A549 (cell line): ENCODE results near the gene ANKFN1. TPM values are rescaled to one million over a fixed set of nuclear protein-coding genes. Genes with fewer than 3 reads are reported as not detected.

Source experiments
- ATAC-seq, 2 experiments: fragments of 200-7000 bp in 1 of 2; fragments of >200 bp in 1 of 2; cut with Nextera tagmentation in 1 of 2; cut with Tn5 transposase in 1 of 2; 3 replicates each; pipeline versions ENCODE4 v1.8.0 to v1.9.1; 2018 to 2020; ENCODE audit warnings: mild to moderate bottlenecking in 1 of 2, moderate library complexity in 1 of 2
- CTCF ChIA-PET: fragments of 300-600 bp; sonication (Branson Sonifier 250); formaldehyde crosslinking; extraction: SDS; loops from one replicate; lab custom pipeline; 2021; ENCODE audit warnings: antibody characterized with exemption, inconsistent platforms; lab: Yijun Ruan, JAX
- POLR2A ChIA-PET: fragments of 350-600 bp; formaldehyde crosslinking; extraction: SDS; loops from one replicate; lab custom pipeline; 2021; ENCODE audit warnings: antibody characterized with exemption, inconsistent platforms; lab: Yijun Ruan, JAX
- DNase-seq, 2 experiments: peaks; one replicate each; pipeline versions ENCODE4 v3.0.0 to v3.0.0-alpha.2; 2011 to 2016; ENCODE audit warnings: low read depth in 1 of 2, low spot score in 1 of 2
- FAIRE-seq: peaks from 2 replicates; lab custom pipeline; 2011; peaks lifted over from hg19 to GRCh38; lab: Jason Lieb, UNC
- H3K27ac ChIP-seq, 2 experiments: fragments of >200 bp; sonication (Bioruptor Twin); formaldehyde crosslinking; 3 replicates each; pipeline ENCODE4 v1.5.1; 2016 to 2017
- H3K4me1 ChIP-seq: fragments of >200 bp; sonication (Bioruptor Twin); formaldehyde crosslinking; 3 replicates; pipeline ENCODE4 v1.6.1; 2016
- H3K4me2 ChIP-seq: fragments of >200 bp; sonication (Bioruptor Twin); formaldehyde crosslinking; 3 replicates; pipeline ENCODE4 v1.6.1; 2016
- H3K4me3 ChIP-seq: fragments of >200 bp; sonication (Bioruptor Twin); formaldehyde crosslinking; 3 replicates; pipeline ENCODE4 v1.5.1; 2016
- H3K9me3 ChIP-seq: fragments of >200 bp; sonication (Bioruptor Twin); formaldehyde crosslinking; 3 replicates; pipeline ENCODE4 v1.6.1; 2016
- CBX8 ChIP-seq: fragments of 200-600 bp; sonication (generic); IDR thresholded peaks from 2 replicates; pipeline ENCODE4 v1.6.1; 2016
- CHD4 ChIP-seq: fragments of 200-600 bp; sonication (generic); IDR thresholded peaks from 2 replicates; pipeline ENCODE4 v1.6.1; 2016; ENCODE audit warnings: antibody characterized with exemption, mild to moderate bottlenecking, borderline replicate concordance
- EHF ChIP-seq: fragments of 250-450 bp; sonication (Bioruptor Pico); IDR thresholded peaks from 2 replicates; pipeline ENCODE4 v1.5.0; 2020; ENCODE audit warnings: mild to moderate bottlenecking
- EHMT2 ChIP-seq: fragments of 200-600 bp; sonication (generic); IDR thresholded peaks from 2 replicates; pipeline ENCODE4 v1.6.1; 2016; ENCODE audit warnings: antibody characterized with exemption, low read depth, mild to moderate bottlenecking, moderate library complexity
- HOXB5 ChIP-seq: fragments of 250-450 bp; sonication (Bioruptor Pico); IDR thresholded peaks from 2 replicates; pipeline ENCODE4 v1.5.0; 2020; ENCODE audit warnings: mild to moderate bottlenecking, moderate library complexity
- JUNB ChIP-seq: fragments of >200 bp; sonication (Bioruptor Twin); formaldehyde crosslinking; IDR thresholded peaks from 2 replicates; pipeline ENCODE4 v1.6.1; 2016
- KDM1A ChIP-seq: fragments of 200-600 bp; sonication (generic); IDR thresholded peaks from 2 replicates; pipeline ENCODE4 v1.6.1; 2016; ENCODE audit warnings: low read depth, mild to moderate bottlenecking
- MAFK ChIP-seq: fragments of 450-650 bp; IDR thresholded peaks from 2 replicates; pipeline ENCODE4 v1.6.1; 2014; ENCODE audit not compliant: partially characterized antibody
- PBX3 ChIP-seq: IDR thresholded peaks from 2 replicates; pipeline ENCODE4 v1.6.1; 2012
- PHF8 ChIP-seq: fragments of 200-600 bp; sonication (generic); IDR thresholded peaks from 2 replicates; pipeline ENCODE4 v1.6.1; 2016; ENCODE audit warnings: low read depth, mild to moderate bottlenecking, antibody characterized with exemption, moderate library complexity, borderline replicate concordance
- RARB ChIP-seq: fragments of 250-450 bp; sonication (Bioruptor Pico); IDR thresholded peaks from 2 replicates; pipeline ENCODE4 v1.8.0; 2021; ENCODE audit warnings: mild to moderate bottlenecking, moderate library complexity
- RCOR1 ChIP-seq: fragments of 150-350 bp; IDR thresholded peaks from 2 replicates; pipeline ENCODE4 v1.6.1; 2014; ENCODE audit warnings: antibody characterized with exemption, low read length, low read depth
- REST ChIP-seq: fragments of 200-600 bp; sonication (generic); IDR thresholded peaks from 2 replicates; pipeline ENCODE4 v1.6.1; 2016; ENCODE audit warnings: antibody characterized with exemption, mild to moderate bottlenecking, moderate library complexity
- RFX5 ChIP-seq: fragments of 450-650 bp; IDR thresholded peaks from 2 replicates; pipeline ENCODE4 v1.7.1; 2014; ENCODE audit warnings: antibody characterized with exemption, mild to moderate bottlenecking, moderate library complexity
- RNF2 ChIP-seq: fragments of 200-600 bp; sonication (generic); IDR thresholded peaks from 2 replicates; pipeline ENCODE4 v1.6.1; 2016; ENCODE audit warnings: low read depth, mild to moderate bottlenecking, antibody characterized with exemption, moderate library complexity, borderline replicate concordance
- SMC3 ChIP-seq: fragments of >200 bp; sonication (Bioruptor Twin); formaldehyde crosslinking; IDR thresholded peaks from 3 replicates; pipeline ENCODE4 v1.6.1; 2018; ENCODE audit warnings: inconsistent platforms
- USF2 ChIP-seq: fragments of 450-650 bp; IDR thresholded peaks from 2 replicates; pipeline ENCODE4 v1.6.1; 2014; ENCODE audit warnings: antibody characterized with exemption
- ZFP36 ChIP-seq: fragments of 450-650 bp; IDR thresholded peaks from 2 replicates; pipeline ENCODE4 v1.6.1; 2014; ENCODE audit warnings: borderline replicate concordance; ENCODE audit not compliant: partially characterized antibody
- ZSCAN20 ChIP-seq: fragments of 250-450 bp; sonication (Bioruptor Pico); IDR thresholded peaks from 2 replicates; pipeline ENCODE4 v1.8.0; 2022; ENCODE audit warnings: mild to moderate bottlenecking, moderate library complexity
- WGBS: methylation state at CpG from one replicate; pipeline ENCODE4 v1.1.6; 2017; ENCODE audit errors: missing lambda C conversion rate; 5-methylcytosine and 5-hydroxymethylcytosine counted together
- polyA minus RNA-seq: library from RNA; depleted of rRNA, polyadenylated mRNA; stranded (reverse); fragments of >200 nt; gene quantifications from 2 replicates; pipeline ENCODE4 v1.2.3, GENCODE V29; 2011; rRNA and poly(A)+ RNA removed
- polyA plus RNA-seq, 4 experiments: library from polyadenylated mRNA; depleted of rRNA in 3 of 4; stranded (reverse); fragments of >200 nt; fragmentation: RNase III in 1 of 4; extraction: RNeasy Plus Mini Kit Qiagen cat#74134 plus additional on column Dnase treatment in 1 of 4; gene quantifications; 2 replicates in 3 of 4; 3 replicates in 1 of 4; pipeline ENCODE4 v1.2.3, GENCODE V29; 2011 to 2017
- TF ChIP-seq, protein P1 (sequence below): fragments of 150-350 bp; IDR thresholded peaks from 2 replicates; pipeline ENCODE4 v1.6.1; 2014; ENCODE audit warnings: low read depth, mild to moderate bottlenecking, low read length

The ANKFN1 gene
- polyA plus RNA-seq (2011; rRNA removed) = 0.21 and 0.37 TPM in 2 replicates
- polyA plus RNA-seq (2012; cell fraction: cytosol; rRNA removed) = not detected in 2 replicates
- polyA plus RNA-seq (2012; cell fraction: nucleus; rRNA removed) = 0.01 TPM in 1 of 2 replicates, not detected in the other
- not detected in 3 replicates for polyA plus RNA-seq (2017; fragmentation: RNase III; extraction: RNeasy Plus Mini Kit Qiagen cat#74134 plus additional on column Dnase treatment)
- polyA minus RNA-seq = 0.70 and 0.73 TPM in 2 replicates

DNA sequence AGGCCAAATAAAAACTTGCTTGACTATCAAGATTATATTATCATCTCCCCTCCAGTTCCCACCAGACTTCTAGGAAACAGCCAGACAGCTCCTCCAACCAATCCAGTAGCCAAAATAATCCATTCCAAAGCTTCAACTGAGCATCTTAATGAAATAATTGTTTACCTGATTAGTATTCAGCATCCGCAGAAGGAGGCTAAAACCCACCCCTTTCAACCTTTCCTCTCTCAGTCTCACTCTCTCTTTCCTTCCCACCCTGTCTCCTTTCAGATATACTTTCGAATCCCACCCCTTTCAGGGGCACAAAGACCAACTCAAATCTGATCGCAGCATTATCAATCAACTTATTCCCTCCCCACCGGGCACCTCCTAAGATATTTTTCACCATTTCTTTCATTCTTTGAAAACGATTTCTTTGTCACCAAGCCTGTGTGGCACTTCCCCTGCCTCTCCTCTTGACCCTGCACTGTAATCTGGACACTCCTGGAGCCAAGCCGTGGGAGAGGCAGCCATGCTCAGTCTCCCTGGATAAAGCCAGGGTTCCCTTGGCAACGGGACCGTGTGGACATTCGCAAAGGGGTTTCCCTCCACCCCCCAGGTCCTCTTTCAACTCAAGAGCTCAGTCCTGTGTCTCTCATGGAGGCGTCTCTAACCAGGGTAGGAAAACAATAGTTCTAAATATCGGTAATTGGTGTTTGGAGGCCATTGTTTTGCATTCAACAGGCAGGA is at the start of gene ANKFN1:
ANKFN1 (plus strand) TSS at position 602 of the 729 bp plus-strand sequence. CDS start 59,193 bp downstream, outside the sequence.
- no peaks in the 10 kb centered on the region for H3K4me1 ChIP-seq
- no peak within 1 kb of the TSS for H3K4me2 ChIP-seq

GRCh38 chr17:56108811-56109284 is 44.4 kb upstream of the ANKFN1 start:
- WGBS = 7% methylated on average over 2 of the region's 2 CpGs
- TF ChIP-seq, protein P1, sequence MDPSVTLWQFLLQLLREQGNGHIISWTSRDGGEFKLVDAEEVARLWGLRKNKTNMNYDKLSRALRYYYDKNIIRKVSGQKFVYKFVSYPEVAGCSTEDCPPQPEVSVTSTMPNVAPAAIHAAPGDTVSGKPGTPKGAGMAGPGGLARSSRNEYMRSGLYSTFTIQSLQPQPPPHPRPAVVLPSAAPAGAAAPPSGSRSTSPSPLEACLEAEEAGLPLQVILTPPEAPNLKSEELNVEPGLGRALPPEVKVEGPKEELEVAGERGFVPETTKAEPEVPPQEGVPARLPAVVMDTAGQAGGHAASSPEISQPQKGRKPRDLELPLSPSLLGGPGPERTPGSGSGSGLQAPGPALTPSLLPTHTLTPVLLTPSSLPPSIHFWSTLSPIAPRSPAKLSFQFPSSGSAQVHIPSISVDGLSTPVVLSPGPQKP = no peak
- TF ChIP-seq EHF (CRISPR knock-in tag) = no peak
- TF ChIP-seq JUNB = no peak
- peak; percentile 79 for TF ChIP-seq ZFP36
- no peak for TF ChIP-seq MAFK
- Histone ChIP-seq H3K4me1 (peaks cover 11% of the 10 kb centered on the region; the same call in 2 of the 3 replicates), H3K4me2 (peak overlapping the region; percentile 32; the same call in 1 of the 3 replicates), H3K4me3 (no peak overlapping the region), H3K27ac (no peak overlapping the region), H3K9me3 (no peaks in the 10 kb centered on the region)
- ChIA-PET POLR2A (no interaction called here), CTCF (interaction anchor here (1.2 to 1.6 kb wide), 2 partner anchors 17 to 400 kb away, joined by 3 to 4 read pairs; no protein-coding TSS in a partner anchor)
- DNase-seq (peak; percentile 59 to 61), FAIRE-seq (peak; percentile 86), ATAC-seq (peak; percentile 77 to 88; a peak in 5 of 6 replicates)

More for the DNA sequence above, at the start of gene ANKFN1:
- no peaks in the 10 kb centered on the region for H3K9me3 ChIP-seq
- no peak for DNase-seq
- no peak for ATAC-seq
- H3K4me3 ChIP-seq = no peak within 1 kb of the TSS
- no peak within 1 kb of the TSS for H3K27ac ChIP-seq
- no peak for FAIRE-seq
- 15% methylated on average over 11 of the region's 11 CpGs for WGBS
- ChIA-PET CTCF (no interaction called here), POLR2A (no interaction called here)
- TF ChIP-seq SMC3 = no peak
- TF ChIP-seq REST = no peak
- no peak for TF ChIP-seq PHF8
- no peak for TF ChIP-seq KDM1A
- TF ChIP-seq EHMT2 = no peak
- no peak for TF ChIP-seq CHD4
- TF ChIP-seq RCOR1 = no peak
- no peak for TF ChIP-seq USF2
- no peak for TF ChIP-seq RARB (CRISPR knock-in tag)
- TF ChIP-seq RFX5 = no peak
- TF ChIP-seq ZSCAN20 = no peak
- no peak for TF ChIP-seq RNF2
- no peak for TF ChIP-seq CBX8
- TF ChIP-seq PBX3 = no peak
- TF ChIP-seq HOXB5 (CRISPR knock-in tag) = no peak
